Activated B cell treated with CpG ODN at 0.5 μM for 24 hours (primary cell): ENCODE measurements around the gene NOP9. TPM values are rescaled to one million over a fixed set of nuclear protein-coding genes. Genes with fewer than 3 reads are reported as not detected.

ENCODE experiments used
- ATAC-seq: fragments of 200-7000 bp; cut with Tn5 transposase; one replicate; pipeline ENCODE4 v1.10.0; 2021; ENCODE audit warnings: low read depth, mild to moderate bottlenecking, moderate library complexity
- CTCF ChIA-PET: fragments of 350-600 bp; sonication (Branson Sonifier 250); formaldehyde crosslinking; loops from one replicate; lab custom pipeline; 2021; ENCODE audit warnings: antibody characterized with exemption; lab: Charles Lee
- POLR2A ChIA-PET: fragments of 350-600 bp; sonication (Branson Sonifier 250); formaldehyde crosslinking; loops from one replicate; lab custom pipeline; 2021; ENCODE audit warnings: antibody characterized with exemption; lab: Charles Lee
- DNase-seq: peaks from one replicate; pipeline ENCODE4 v3.0.0; 2022
- H3K27ac Mint-ChIP-seq: one replicate; pipeline ENCODE4 v1.8.0; 2020; ENCODE audit warnings: mixed read lengths
- H3K27me3 Mint-ChIP-seq: one replicate; pipeline ENCODE4 v1.8.0; 2021; ENCODE audit warnings: mixed read lengths
- H3K36me3 Mint-ChIP-seq: one replicate; pipeline ENCODE4 v1.8.0; 2021; ENCODE audit warnings: low read depth, mixed read lengths
- H3K4me1 Mint-ChIP-seq: one replicate; pipeline ENCODE4 v1.8.0; 2021; ENCODE audit warnings: mixed read lengths
- H3K4me3 Mint-ChIP-seq: one replicate; pipeline ENCODE4 v1.8.0; 2020; ENCODE audit warnings: mild to moderate bottlenecking, mixed read lengths
- H3K9me3 Mint-ChIP-seq: one replicate; pipeline ENCODE4 v1.8.0; 2020; ENCODE audit warnings: mixed read lengths
- intact Hi-C: fragments of 100-400 bp; cut with micrococcal nuclease; formaldehyde crosslinking; loops from one replicate; pipeline ENCODE4 v1.15.1; 2024
- total RNA-seq: library from RNA; stranded (reverse); gene quantifications from 2 replicates; pipeline ENCODE4 v1.2.3, GENCODE V29; 2022
- TF ChIP-seq, protein P1 (sequence below): fragments of 200-600 bp; IDR thresholded peaks from one replicate; pipeline ENCODE4 v1.8.0; 2022; ENCODE audit warnings: antibody characterized with exemption, mild to moderate bottlenecking

The NOP9 gene
- total RNA-seq, 1 donor from 2014 or later = 36.4 TPM

DNA sequence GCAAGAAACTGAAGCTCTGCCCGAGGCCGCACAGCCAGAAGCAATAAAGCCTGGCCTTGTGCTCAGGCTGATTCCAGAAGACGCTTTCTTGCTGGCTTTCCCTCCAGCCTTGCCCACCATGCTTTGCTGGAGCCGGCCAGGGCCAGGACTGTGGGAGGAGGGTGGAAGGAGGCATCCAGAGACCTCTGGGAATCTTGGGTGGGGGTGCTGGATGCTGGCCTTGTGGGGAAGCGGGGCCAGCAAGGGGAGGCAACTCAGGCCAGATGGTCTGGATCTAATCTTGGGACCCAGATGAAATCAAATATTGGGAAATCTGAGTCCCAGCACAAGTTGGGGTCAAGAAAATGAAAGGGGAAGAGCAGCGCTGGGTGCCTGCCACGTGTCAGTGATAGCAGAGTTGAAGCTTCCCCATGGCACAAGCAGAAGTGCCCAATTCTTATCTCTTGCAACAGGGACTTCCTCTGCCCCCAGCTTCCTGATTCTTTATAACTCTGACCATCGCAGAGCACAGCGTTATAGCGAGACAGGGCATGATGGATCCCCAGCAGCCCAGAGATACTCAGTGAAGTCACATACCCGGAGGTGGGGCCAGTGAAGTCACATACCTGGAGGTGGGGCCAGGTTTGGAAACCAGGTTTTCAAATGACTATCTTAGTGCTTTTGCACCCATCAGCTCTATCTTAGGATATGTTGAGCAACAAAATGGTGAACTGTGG, 21.9 kb upstream of the NOP9 start:
- intact Hi-C loops = loop anchor here (2.0 kb wide), 1 partner anchor 35 kb away; the partner anchor contains the start of gene TINF2
- no peak for DNase-seq
- ChIA-PET CTCF (interaction anchor here (0.8 to 6.3 kb wide), 3 partner anchors 18 to 56 kb away, joined by 3 to 64 read pairs (median 13); partner anchors contain the start of gene TINF2), POLR2A (interaction anchor here (0.6 to 5.0 kb wide), 13 partner anchors 13 to 976 kb away, joined by 3 to 80 read pairs (median 4); partner anchors contain the start of genes CHMP4A, DHRS1, IPO4 and IRF9)
- ATAC-seq = no peak
- Mint-ChIP-seq H3K4me3 (peak overlapping the region; percentile 24), H3K27ac (peak overlapping the region; percentile 90), H3K9me3 (no peaks in the 10 kb centered on the region), H3K4me1 (peaks cover 91% of the 10 kb centered on the region), H3K36me3 (no peaks in the 10 kb centered on the region), H3K27me3 (no peaks in the 10 kb centered on the region)
- TF ChIP-seq, protein P1, sequence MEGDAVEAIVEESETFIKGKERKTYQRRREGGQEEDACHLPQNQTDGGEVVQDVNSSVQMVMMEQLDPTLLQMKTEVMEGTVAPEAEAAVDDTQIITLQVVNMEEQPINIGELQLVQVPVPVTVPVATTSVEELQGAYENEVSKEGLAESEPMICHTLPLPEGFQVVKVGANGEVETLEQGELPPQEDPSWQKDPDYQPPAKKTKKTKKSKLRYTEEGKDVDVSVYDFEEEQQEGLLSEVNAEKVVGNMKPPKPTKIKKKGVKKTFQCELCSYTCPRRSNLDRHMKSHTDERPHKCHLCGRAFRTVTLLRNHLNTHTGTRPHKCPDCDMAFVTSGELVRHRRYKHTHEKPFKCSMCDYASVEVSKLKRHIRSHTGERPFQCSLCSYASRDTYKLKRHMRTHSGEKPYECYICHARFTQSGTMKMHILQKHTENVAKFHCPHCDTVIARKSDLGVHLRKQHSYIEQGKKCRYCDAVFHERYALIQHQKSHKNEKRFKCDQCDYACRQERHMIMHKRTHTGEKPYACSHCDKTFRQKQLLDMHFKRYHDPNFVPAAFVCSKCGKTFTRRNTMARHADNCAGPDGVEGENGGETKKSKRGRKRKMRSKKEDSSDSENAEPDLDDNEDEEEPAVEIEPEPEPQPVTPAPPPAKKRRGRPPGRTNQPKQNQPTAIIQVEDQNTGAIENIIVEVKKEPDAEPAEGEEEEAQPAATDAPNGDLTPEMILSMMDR = no peak

DNA sequence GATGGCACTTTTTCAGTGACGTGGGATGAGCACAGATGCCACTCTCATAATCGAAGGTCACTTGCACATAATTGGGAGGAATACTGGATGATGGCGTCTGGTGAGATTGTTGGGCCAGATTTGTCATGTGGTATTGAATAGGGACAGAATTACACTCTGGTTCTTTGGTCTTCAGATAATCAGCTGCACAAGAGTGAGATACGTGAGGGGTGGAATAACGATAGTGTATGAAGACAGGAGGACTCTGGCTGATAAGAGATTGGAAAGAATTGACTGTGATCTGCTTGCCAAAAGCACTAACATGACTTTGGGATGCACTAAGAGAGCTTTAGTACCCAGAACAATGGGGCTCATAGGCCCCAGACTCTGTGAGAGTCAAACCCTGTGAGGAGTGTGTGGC, 21.2 kb upstream of the NOP9 start:
- TF ChIP-seq, protein P1 = no peak
- POLR2A ChIA-PET = interaction anchor here (0.6 to 5.0 kb wide), 11 partner anchors 12 to 977 kb away, joined by 3 to 80 read pairs (median 9); partner anchors contain the start of genes CHMP4A, DHRS1, LTB4R and MDP1
- intact Hi-C loops = loop anchor here (2.0 kb wide), 1 partner anchor 36 kb away; the partner anchor contains the start of gene TINF2
- peaks cover 84% of the 10 kb centered on the region for H3K4me1 Mint-ChIP-seq
- CTCF ChIA-PET = interaction anchor here (2.1 to 6.3 kb wide), 5 partner anchors 12 to 153 kb away, joined by 8 to 64 read pairs (median 13); partner anchors contain the start of genes CIDEB, LTB4R, LTB4R2 and TINF2
- H3K4me3 Mint-ChIP-seq = peak overlapping the region; percentile 24
- H3K36me3 Mint-ChIP-seq = no peaks in the 10 kb centered on the region
- ATAC-seq (no peak), DNase-seq (no peak)
- H3K27me3 Mint-ChIP-seq = no peaks in the 10 kb centered on the region
- H3K9me3 Mint-ChIP-seq = no peaks in the 10 kb centered on the region
- H3K27ac Mint-ChIP-seq = peak overlapping the region; percentile 90

DNA sequence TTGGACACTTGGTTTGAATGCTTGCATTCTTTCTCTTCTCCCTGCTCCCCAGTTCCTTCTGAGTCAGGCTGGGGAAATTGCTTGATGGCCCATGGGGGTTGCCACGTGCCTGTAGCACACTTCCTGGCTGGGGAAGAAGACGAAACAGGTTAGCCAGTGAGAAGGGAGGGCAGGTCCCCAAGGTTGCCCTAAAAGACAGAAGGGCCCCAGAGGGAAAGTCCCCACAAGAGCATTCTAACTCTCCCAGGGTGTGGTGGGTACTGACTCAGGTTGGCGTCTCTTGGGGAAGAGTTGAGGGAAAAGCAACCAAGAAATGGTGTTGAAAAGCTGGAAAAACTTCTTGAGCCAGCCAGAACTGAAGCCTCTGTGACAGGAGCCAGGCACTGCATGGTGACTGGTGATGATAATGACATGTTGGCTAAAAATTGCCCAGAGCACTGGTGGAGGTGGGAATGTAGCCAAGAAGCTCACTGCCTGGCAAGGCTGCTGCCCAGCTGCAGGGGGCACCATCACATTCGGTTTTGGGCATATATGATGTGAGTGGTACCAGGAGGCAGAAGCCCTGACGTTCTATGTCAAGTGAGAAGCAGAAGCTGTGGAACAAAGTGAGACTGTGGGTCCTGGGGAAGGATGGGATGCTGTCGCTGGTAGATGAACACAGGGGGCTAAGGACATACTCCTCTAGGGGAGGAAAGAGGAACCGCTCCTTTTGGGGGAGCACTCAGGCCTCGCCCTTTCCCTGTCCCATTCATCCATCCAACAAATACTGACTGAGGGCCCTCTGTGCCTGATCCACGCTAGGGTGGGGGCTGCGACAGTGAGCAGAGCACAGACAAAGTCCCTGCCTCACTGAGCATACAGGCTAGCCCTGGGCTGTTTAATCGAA, 20.1 kb upstream of the NOP9 start:
- Mint-ChIP-seq H3K4me1 (peaks cover 73% of the 10 kb centered on the region), H3K27ac (peak overlapping the region; percentile 90), H3K27me3 (no peaks in the 10 kb centered on the region), H3K4me3 (peak overlapping the region; percentile 63), H3K36me3 (no peaks in the 10 kb centered on the region), H3K9me3 (no peaks in the 10 kb centered on the region)
- DNase-seq (peak; percentile 54), ATAC-seq (peak; percentile 89)
- TF ChIP-seq, protein P1 = no peak
- CTCF ChIA-PET = interaction anchor here (1.1 to 6.3 kb wide), 10 partner anchors 9 to 152 kb away, joined by 3 to 64 read pairs (median 11); partner anchors contain the start of genes CIDEB, DHRS1, LTB4R and LTB4R2
- POLR2A ChIA-PET = interaction anchor here (0.6 to 5.0 kb wide), 18 partner anchors 9 to 166 kb away, joined by 3 to 80 read pairs (median 6); partner anchors contain the start of genes CHMP4A, DCAF11, DHRS1 and IPO4
- intact Hi-C loops = loop anchor here (1.0 to 2.0 kb wide), 5 partner anchors 8 to 37 kb away; partner anchors contain the start of genes RABGGTA and TINF2

DNA sequence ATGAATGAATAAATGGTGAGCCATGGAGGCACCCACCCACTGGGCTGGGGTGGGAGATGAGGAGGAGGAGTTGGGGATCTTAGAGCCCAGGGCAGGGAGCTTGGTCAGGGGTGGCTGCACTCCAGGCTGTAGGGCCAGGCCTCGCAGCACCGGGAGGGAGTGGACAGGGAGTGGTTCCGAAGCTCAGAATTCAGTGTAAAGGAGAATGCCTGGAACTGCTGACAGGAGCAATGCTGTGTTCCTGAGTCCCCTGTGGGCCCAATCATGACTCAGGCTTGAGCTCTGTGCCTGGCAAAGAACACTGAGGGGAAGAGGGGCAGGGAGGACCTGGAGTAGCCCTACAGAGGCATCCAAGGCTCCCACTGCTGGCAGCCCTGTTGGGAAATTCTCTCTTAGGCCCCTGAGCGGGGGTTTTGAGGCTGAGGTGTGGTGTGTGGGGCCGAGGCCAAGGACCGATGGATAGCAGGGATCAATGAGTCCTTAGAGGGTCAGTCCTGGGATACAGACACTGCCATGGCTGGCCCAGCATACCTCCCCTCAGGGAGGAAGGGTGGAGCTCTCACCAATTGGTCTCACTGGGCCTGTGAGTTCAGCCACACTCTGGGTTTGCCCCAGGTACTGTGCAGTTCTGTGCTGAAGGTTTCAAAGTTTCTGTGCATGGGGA, 18.7 kb upstream of the NOP9 start:
- ATAC-seq (no peak), DNase-seq (no peak)
- H3K27ac Mint-ChIP-seq = peak overlapping the region; percentile 90
- H3K9me3 Mint-ChIP-seq = no peaks in the 10 kb centered on the region
- ChIA-PET POLR2A (interaction anchor here (1.0 to 5.0 kb wide), 9 partner anchors 10 to 150 kb away, joined by 3 to 80 read pairs (median 8); partner anchors contain the start of genes DHRS1, KHNYN, MDP1 and NOP9), CTCF (interaction anchor here (0.8 to 6.3 kb wide), 10 partner anchors 9 to 71 kb away, joined by 3 to 64 read pairs (median 8); partner anchors contain the start of genes CIDEB, DHRS1, LTB4R and LTB4R2)
- no peaks in the 10 kb centered on the region for H3K27me3 Mint-ChIP-seq
- intact Hi-C loops = no loop called here
- H3K4me3 Mint-ChIP-seq = no peak overlapping the region
- H3K4me1 Mint-ChIP-seq = peaks cover 63% of the 10 kb centered on the region
- H3K36me3 Mint-ChIP-seq = no peaks in the 10 kb centered on the region
- TF ChIP-seq, protein P1 = no peak
